ENCODE results near the gene CDK5R2.

Gene CDK5R2

GRCh38 chr2:218975060-218975777 is 15.8 kb downstream of the CDK5R2 start:
- TF ChIP-seq POLR2AphosphoS5 (IDR thresholded peaks at IDR 0.05; ENCODE audit: low read depth) (no peak), SPI1 (IDR thresholded peaks at IDR 0.05; ENCODE audit: borderline replicate concordance, low read depth) (no peak)
- no peak for DNase-seq (ENCODE audit: low read depth in 1 of 2, low spot score in 1 of 2)
- no peak overlapping the region for H3K4me3 ChIP-seq (replicated peaks; ENCODE audit: insufficient read depth, low read length)
- H3K27me3 ChIP-seq (ENCODE audit: insufficient read depth, poor library complexity, severe bottlenecking) = peaks cover 20% of the 10 kb centered on the region
- H3K27ac ChIP-seq (replicated peaks) = no peak overlapping the region

- Histone ChIP-seq H3K4me3 (replicated peaks; ENCODE audit: insufficient read depth, low read length) (no peak overlapping the region), H3K27me3 (ENCODE audit: insufficient read depth, poor library complexity, severe bottlenecking) (peaks cover 57% of the 10 kb centered on the region), H3K27ac (replicated peaks) (no peak overlapping the region)
- TF ChIP-seq CTCF (IDR thresholded peaks at IDR 0.05; ENCODE audit: insufficient read depth, low read length) (peak; percentile 73), POLR2AphosphoS5 (IDR thresholded peaks at IDR 0.05; ENCODE audit: low read depth) (no peak)
- DNase-seq (ENCODE audit: low read depth in 1 of 2, low spot score in 1 of 2) = peak; percentile 56 to 83
Observed at GRCh38 chr2:218979846-218980734, 20.6 kb downstream of the CDK5R2 start.

- no peak for DNase-seq (ENCODE audit: low read depth in 1 of 2, low spot score in 1 of 2)
Observed at GRCh38 chr2:218980735-218981389, 21.4 kb downstream of the CDK5R2 start.

More at GRCh38 chr2:218980735-218981389, 21.4 kb downstream of the CDK5R2 start:
- Histone ChIP-seq H3K4me3 (replicated peaks; ENCODE audit: insufficient read depth, low read length) (no peak overlapping the region), H3K27ac (replicated peaks) (no peak overlapping the region), H3K27me3 (ENCODE audit: insufficient read depth, poor library complexity, severe bottlenecking) (peaks cover 60% of the 10 kb centered on the region)
- TF ChIP-seq POLR2AphosphoS5 (IDR thresholded peaks at IDR 0.05; ENCODE audit: low read depth) (no peak), CTCF (IDR thresholded peaks at IDR 0.05; ENCODE audit: insufficient read depth, low read length) (no peak), GABPA (IDR thresholded peaks at IDR 0.05; ENCODE audit: low read depth) (no peak), REST (IDR thresholded peaks at IDR 0.05; ENCODE audit: insufficient replicate concordance, low read depth) (no peak), SPI1 (IDR thresholded peaks at IDR 0.05; ENCODE audit: borderline replicate concordance, low read depth) (no peak)
